A549 (cell line): Measurements from ENCODE around the gene GLRA3. TPM values are rescaled to one million over a fixed set of nuclear protein-coding genes. Genes with fewer than 3 reads are reported as not detected.

ENCODE experiments used
- ATAC-seq, 2 experiments: fragments of 200-7000 bp in 1 of 2; fragments of >200 bp in 1 of 2; cut with Nextera tagmentation in 1 of 2; cut with Tn5 transposase in 1 of 2; 3 replicates each; pipeline versions ENCODE4 v1.8.0 to v1.9.1; 2018 to 2020; ENCODE audit warnings: mild to moderate bottlenecking in 1 of 2, moderate library complexity in 1 of 2
- CTCF ChIA-PET: fragments of 300-600 bp; sonication (Branson Sonifier 250); formaldehyde crosslinking; extraction: SDS; loops from one replicate; lab custom pipeline; 2021; ENCODE audit warnings: antibody characterized with exemption, inconsistent platforms; lab: Yijun Ruan, JAX
- POLR2A ChIA-PET: fragments of 350-600 bp; formaldehyde crosslinking; extraction: SDS; loops from one replicate; lab custom pipeline; 2021; ENCODE audit warnings: antibody characterized with exemption, inconsistent platforms; lab: Yijun Ruan, JAX
- DNase-seq, 2 experiments: peaks; one replicate each; pipeline versions ENCODE4 v3.0.0 to v3.0.0-alpha.2; 2011 to 2016; ENCODE audit warnings: low read depth in 1 of 2, low spot score in 1 of 2
- FAIRE-seq: peaks from 2 replicates; lab custom pipeline; 2011; peaks lifted over from hg19 to GRCh38; lab: Jason Lieb, UNC
- H3K27ac ChIP-seq, 2 experiments: fragments of >200 bp; sonication (Bioruptor Twin); formaldehyde crosslinking; 3 replicates each; pipeline ENCODE4 v1.5.1; 2016 to 2017
- H3K4me1 ChIP-seq: fragments of >200 bp; sonication (Bioruptor Twin); formaldehyde crosslinking; 3 replicates; pipeline ENCODE4 v1.6.1; 2016
- H3K4me2 ChIP-seq: fragments of >200 bp; sonication (Bioruptor Twin); formaldehyde crosslinking; 3 replicates; pipeline ENCODE4 v1.6.1; 2016
- H3K4me3 ChIP-seq: fragments of >200 bp; sonication (Bioruptor Twin); formaldehyde crosslinking; 3 replicates; pipeline ENCODE4 v1.5.1; 2016
- H3K9me3 ChIP-seq: fragments of >200 bp; sonication (Bioruptor Twin); formaldehyde crosslinking; 3 replicates; pipeline ENCODE4 v1.6.1; 2016
- CBX2 ChIP-seq: fragments of 200-600 bp; sonication (generic); IDR thresholded peaks from 2 replicates; pipeline ENCODE4 v1.6.1; 2016; ENCODE audit warnings: low read depth, mild to moderate bottlenecking, borderline replicate concordance
- CEBPB ChIP-seq, 2 experiments: fragments of >200 bp in 1 of 2; sonication (Bioruptor Twin) in 1 of 2; formaldehyde crosslinking in 1 of 2; IDR thresholded peaks; 2 replicates each; pipeline ENCODE4 v1.6.1; 2012 to 2016
- CHD2 ChIP-seq: fragments of 150-350 bp; IDR thresholded peaks from 2 replicates; pipeline ENCODE4 v1.6.1; 2014; ENCODE audit warnings: low read length; ENCODE audit not compliant: partially characterized antibody
- CHD4 ChIP-seq: fragments of 200-600 bp; sonication (generic); IDR thresholded peaks from 2 replicates; pipeline ENCODE4 v1.6.1; 2016; ENCODE audit warnings: antibody characterized with exemption, mild to moderate bottlenecking, borderline replicate concordance
- EHF ChIP-seq: fragments of 250-450 bp; sonication (Bioruptor Pico); IDR thresholded peaks from 2 replicates; pipeline ENCODE4 v1.5.0; 2020; ENCODE audit warnings: mild to moderate bottlenecking
- FOSB ChIP-seq: fragments of 250-450 bp; sonication (Bioruptor Pico); IDR thresholded peaks from 2 replicates; pipeline ENCODE4 v1.5.0; 2020; ENCODE audit warnings: mild to moderate bottlenecking, moderate library complexity
- FOSL2 ChIP-seq, 2 experiments: fragments of 450-650 bp in 1 of 2; fragments of >200 bp in 1 of 2; sonication (Bioruptor Twin) in 1 of 2; formaldehyde crosslinking; IDR thresholded peaks; 2 replicates each; pipeline versions ENCODE4 v1.5.0 to v1.6.1; 2016 to 2020; ENCODE audit warnings: mild to moderate bottlenecking in 1 of 2, moderate library complexity in 1 of 2
- FOXS1 ChIP-seq: fragments of 250-450 bp; sonication (Bioruptor Pico); IDR thresholded peaks from 2 replicates; pipeline ENCODE4 v1.5.0; 2020; ENCODE audit warnings: mild to moderate bottlenecking, moderate library complexity
- HDAC2 ChIP-seq: fragments of 200-600 bp; sonication (generic); IDR thresholded peaks from 2 replicates; pipeline ENCODE4 v1.6.1; 2016
- HEYL ChIP-seq: fragments of 250-450 bp; sonication (Bioruptor Pico); IDR thresholded peaks from 2 replicates; pipeline ENCODE4 v1.8.0; 2021; ENCODE audit warnings: mild to moderate bottlenecking, moderate library complexity
- HOXA7 ChIP-seq: fragments of 250-450 bp; sonication (Bioruptor Pico); IDR thresholded peaks from 2 replicates; pipeline ENCODE4 v1.5.0; 2020; ENCODE audit warnings: mild to moderate bottlenecking, moderate library complexity
- HOXB13 ChIP-seq: fragments of 250-450 bp; sonication (Bioruptor Pico); IDR thresholded peaks from 2 replicates; pipeline ENCODE4 v1.5.0; 2020; ENCODE audit warnings: low read depth, mild to moderate bottlenecking, moderate library complexity
- JUN ChIP-seq, 2 experiments: fragments of >200 bp; sonication (Bioruptor Twin); formaldehyde crosslinking; IDR thresholded peaks; 2 replicates in 1 of 2; 3 replicates in 1 of 2; pipeline ENCODE4 v1.6.1; 2016 to 2017
- JUNB ChIP-seq: fragments of >200 bp; sonication (Bioruptor Twin); formaldehyde crosslinking; IDR thresholded peaks from 2 replicates; pipeline ENCODE4 v1.6.1; 2016
- KDM5A ChIP-seq: fragments of 200-600 bp; sonication (generic); IDR thresholded peaks from 2 replicates; pipeline ENCODE4 v1.6.1; 2016; ENCODE audit warnings: antibody characterized with exemption, mild to moderate bottlenecking
- MAZ ChIP-seq: fragments of 150-350 bp; IDR thresholded peaks from 2 replicates; pipeline ENCODE4 v1.6.1; 2014; ENCODE audit warnings: antibody characterized with exemption, low read depth, low read length, borderline replicate concordance
- MYC ChIP-seq: IDR thresholded peaks from 2 replicates; pipeline ENCODE4 v1.6.1; 2012; ENCODE audit warnings: mild to moderate bottlenecking, inconsistent platforms, low read length, improper control_type of control experiment, borderline replicate concordance
- NFE2L2 ChIP-seq: fragments of 150-350 bp; conservative IDR thresholded peaks from 2 replicates; pipeline ENCODE4 v1.6.1; 2014; ENCODE audit warnings: low read length
- POLR2AphosphoS2 ChIP-seq: conservative IDR thresholded peaks from 2 replicates; pipeline ENCODE4 v1.6.1; 2012; ENCODE audit warnings: low read length, improper control_type of control experiment, inconsistent platforms
- RARB ChIP-seq: fragments of 250-450 bp; sonication (Bioruptor Pico); IDR thresholded peaks from 2 replicates; pipeline ENCODE4 v1.8.0; 2021; ENCODE audit warnings: mild to moderate bottlenecking, moderate library complexity
- SMC3 ChIP-seq: fragments of >200 bp; sonication (Bioruptor Twin); formaldehyde crosslinking; IDR thresholded peaks from 3 replicates; pipeline ENCODE4 v1.6.1; 2018; ENCODE audit warnings: inconsistent platforms
- TP53 ChIP-seq: fragments of 250-450 bp; sonication (Bioruptor Pico); IDR thresholded peaks from 2 replicates; pipeline ENCODE4 v1.5.0; 2021; ENCODE audit warnings: mild to moderate bottlenecking, moderate library complexity
- ZC3H11A ChIP-seq: fragments of 450-650 bp; IDR thresholded peaks from 2 replicates; pipeline ENCODE4 v1.6.1; 2014; ENCODE audit warnings: antibody characterized with exemption, mild to moderate bottlenecking
- ZFP36 ChIP-seq: fragments of 450-650 bp; IDR thresholded peaks from 2 replicates; pipeline ENCODE4 v1.6.1; 2014; ENCODE audit warnings: borderline replicate concordance; ENCODE audit not compliant: partially characterized antibody
- ZNF302 ChIP-seq: fragments of 250-450 bp; sonication (Bioruptor Pico); IDR thresholded peaks from 2 replicates; pipeline ENCODE4 v1.9.0; 2021; ENCODE audit warnings: inconsistent platforms, mild to moderate bottlenecking, moderate library complexity
- ZSCAN20 ChIP-seq: fragments of 250-450 bp; sonication (Bioruptor Pico); IDR thresholded peaks from 2 replicates; pipeline ENCODE4 v1.8.0; 2022; ENCODE audit warnings: mild to moderate bottlenecking, moderate library complexity
- WGBS: methylation state at CpG from one replicate; pipeline ENCODE4 v1.1.6; 2017; ENCODE audit errors: missing lambda C conversion rate; 5-methylcytosine and 5-hydroxymethylcytosine counted together
- polyA plus RNA-seq, 4 experiments: library from polyadenylated mRNA; depleted of rRNA in 3 of 4; stranded (reverse); fragments of >200 nt; fragmentation: RNase III in 1 of 4; extraction: RNeasy Plus Mini Kit Qiagen cat#74134 plus additional on column Dnase treatment in 1 of 4; gene quantifications; 2 replicates in 3 of 4; 3 replicates in 1 of 4; pipeline ENCODE4 v1.2.3, GENCODE V29; 2011 to 2017
- TF ChIP-seq, protein P1 (sequence below): IDR thresholded peaks from 2 replicates; pipeline ENCODE4 v1.6.1; 2012; ENCODE audit warnings: low read depth, borderline replicate concordance
- TF ChIP-seq, protein P2 (sequence below): IDR thresholded peaks from 2 replicates; pipeline ENCODE4 v1.6.1; 2012
- TF ChIP-seq, protein P3 (sequence below): IDR thresholded peaks from 2 replicates; pipeline ENCODE4 v1.6.1; 2012
- TF ChIP-seq, protein P4 (sequence below): fragments of >200 bp; sonication (Bioruptor Twin); formaldehyde crosslinking; IDR thresholded peaks from 3 replicates; pipeline ENCODE4 v1.6.1; 2016

GLRA3 gene
- polyA plus RNA-seq, 2 of the 4 experiments (the other 2 are of a cell fraction): 0.01 to 0.04 TPM

DNA sequence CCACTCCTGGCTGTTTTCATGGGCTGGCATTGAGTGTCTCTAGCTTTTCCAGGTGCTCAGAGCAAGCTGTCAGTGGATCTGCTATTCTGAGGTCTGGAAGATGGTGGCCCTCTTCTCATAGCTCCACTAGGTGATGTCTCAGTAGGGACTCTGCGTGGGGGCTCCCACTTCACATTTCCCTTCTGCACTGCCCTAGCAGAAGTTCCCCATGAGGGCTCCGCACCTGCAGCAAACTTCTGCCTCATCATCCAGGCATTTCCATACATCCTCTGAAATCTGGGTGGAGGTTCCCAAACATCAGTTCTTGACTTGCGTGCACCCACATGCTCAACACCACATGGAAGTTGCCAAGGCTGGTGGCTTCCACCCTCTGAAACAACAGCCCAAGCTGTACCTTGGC, 13.8 kb downstream of the GLRA3 start:
- H3K4me2 ChIP-seq: no peak overlapping the region
- H3K4me3 ChIP-seq: no peak overlapping the region
- TF ChIP-seq NFE2L2: no peak
- no peak for TF ChIP-seq HDAC2
- TF ChIP-seq MAZ: no peak
- no peak for TF ChIP-seq ZNF302 (CRISPR knock-in tag)
- no peak for TF ChIP-seq RARB
- TF ChIP-seq JUN (IDR thresholded peaks at IDR 0.05): no peak
- TF ChIP-seq CBX2: no peak
- TF ChIP-seq, protein P1, sequence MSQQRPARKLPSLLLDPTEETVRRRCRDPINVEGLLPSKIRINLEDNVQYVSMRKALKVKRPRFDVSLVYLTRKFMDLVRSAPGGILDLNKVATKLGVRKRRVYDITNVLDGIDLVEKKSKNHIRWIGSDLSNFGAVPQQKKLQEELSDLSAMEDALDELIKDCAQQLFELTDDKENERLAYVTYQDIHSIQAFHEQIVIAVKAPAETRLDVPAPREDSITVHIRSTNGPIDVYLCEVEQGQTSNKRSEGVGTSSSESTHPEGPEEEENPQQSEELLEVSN: no peak
- no peak for TF ChIP-seq ZSCAN20
- TF ChIP-seq EHF: no peak
- no peak for TF ChIP-seq KDM5A
- no peak for TF ChIP-seq HOXA7
- TF ChIP-seq JUNB: no peak
- no peak for TF ChIP-seq POLR2AphosphoS2
- no peaks in the 10 kb centered on the region for H3K4me1 ChIP-seq
- no peaks in the 10 kb centered on the region for H3K9me3 ChIP-seq
- no peak for ATAC-seq
- 40% methylated on average over 2 of the region's 3 CpGs for WGBS
- no peak for DNase-seq
- no peak for FAIRE-seq
- H3K27ac ChIP-seq: no peak overlapping the region
- ChIA-PET CTCF (interaction anchor here (1.5 kb wide), 1 partner anchor 11 kb away, joined by 4 read pairs; no protein-coding TSS in a partner anchor), POLR2A (no interaction called here)

DNA sequence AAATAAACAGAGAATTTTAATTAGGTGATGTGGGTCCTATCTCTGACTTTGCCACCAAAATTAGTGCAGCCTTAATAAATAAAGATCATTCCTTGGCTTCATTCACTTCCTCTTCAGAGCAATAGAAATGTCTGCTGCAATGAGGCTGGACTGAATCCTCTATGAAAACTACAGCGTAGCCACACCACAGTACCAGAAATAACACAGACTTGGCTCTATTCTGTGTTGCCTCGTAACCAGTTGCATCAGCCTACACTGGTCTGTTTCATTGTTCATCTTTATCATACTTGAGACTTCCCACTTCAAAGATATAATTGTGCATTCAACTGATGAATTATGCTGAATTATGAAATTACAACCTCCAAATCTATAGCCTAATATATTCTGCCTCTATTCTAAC, 15.8 kb downstream of the GLRA3 start:
- TF ChIP-seq HEYL (CRISPR knock-in tag): no peak
- no peak for TF ChIP-seq TP53
- TF ChIP-seq HOXB13 (CRISPR knock-in tag): no peak
- TF ChIP-seq ZC3H11A: no peak
- no peak for TF ChIP-seq CEBPB (IDR thresholded peaks at IDR 0.05)
- no peak for TF ChIP-seq POLR2AphosphoS2
- TF ChIP-seq, protein P2, sequence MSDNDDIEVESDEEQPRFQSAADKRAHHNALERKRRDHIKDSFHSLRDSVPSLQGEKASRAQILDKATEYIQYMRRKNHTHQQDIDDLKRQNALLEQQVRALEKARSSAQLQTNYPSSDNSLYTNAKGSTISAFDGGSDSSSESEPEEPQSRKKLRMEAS: no peak
- TF ChIP-seq CHD4: no peak
- TF ChIP-seq CBX2: no peak
- no peak for TF ChIP-seq CHD2
- no peak for TF ChIP-seq SMC3
- TF ChIP-seq MAZ: no peak
- TF ChIP-seq FOXS1 (CRISPR knock-in tag): no peak
- no peak for TF ChIP-seq FOSL2 (IDR thresholded peaks at IDR 0.05)
- no peak for TF ChIP-seq FOSL2 (CRISPR knock-in tag; IDR thresholded peaks at IDR 0.05)
- TF ChIP-seq MYC: no peak
- TF ChIP-seq, protein P3, sequence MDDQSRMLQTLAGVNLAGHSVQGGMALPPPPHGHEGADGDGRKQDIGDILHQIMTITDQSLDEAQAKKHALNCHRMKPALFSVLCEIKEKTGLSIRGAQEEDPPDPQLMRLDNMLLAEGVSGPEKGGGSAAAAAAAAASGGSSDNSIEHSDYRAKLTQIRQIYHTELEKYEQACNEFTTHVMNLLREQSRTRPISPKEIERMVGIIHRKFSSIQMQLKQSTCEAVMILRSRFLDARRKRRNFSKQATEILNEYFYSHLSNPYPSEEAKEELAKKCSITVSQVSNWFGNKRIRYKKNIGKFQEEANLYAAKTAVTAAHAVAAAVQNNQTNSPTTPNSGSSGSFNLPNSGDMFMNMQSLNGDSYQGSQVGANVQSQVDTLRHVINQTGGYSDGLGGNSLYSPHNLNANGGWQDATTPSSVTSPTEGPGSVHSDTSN: no peak
- TF ChIP-seq ZFP36: no peak
- no peak for TF ChIP-seq FOSB (CRISPR knock-in tag)
- TF ChIP-seq, protein P4, sequence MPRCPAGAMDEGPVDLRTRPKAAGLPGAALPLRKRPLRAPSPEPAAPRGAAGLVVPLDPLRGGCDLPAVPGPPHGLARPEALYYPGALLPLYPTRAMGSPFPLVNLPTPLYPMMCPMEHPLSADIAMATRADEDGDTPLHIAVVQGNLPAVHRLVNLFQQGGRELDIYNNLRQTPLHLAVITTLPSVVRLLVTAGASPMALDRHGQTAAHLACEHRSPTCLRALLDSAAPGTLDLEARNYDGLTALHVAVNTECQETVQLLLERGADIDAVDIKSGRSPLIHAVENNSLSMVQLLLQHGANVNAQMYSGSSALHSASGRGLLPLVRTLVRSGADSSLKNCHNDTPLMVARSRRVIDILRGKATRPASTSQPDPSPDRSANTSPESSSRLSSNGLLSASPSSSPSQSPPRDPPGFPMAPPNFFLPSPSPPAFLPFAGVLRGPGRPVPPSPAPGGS: no peak
- CTCF ChIA-PET: no interaction called here
- 38% methylated on average over 2 of the region's 2 CpGs for WGBS
- Histone ChIP-seq H3K9me3 (no peaks in the 10 kb centered on the region), H3K4me1 (no peaks in the 10 kb centered on the region), H3K4me2 (no peak overlapping the region), H3K4me3 (no peak overlapping the region), H3K27ac (no peak overlapping the region)
- POLR2A ChIA-PET: no interaction called here
- FAIRE-seq (no peak), DNase-seq (no peak), ATAC-seq (no peak)
